PC-9 (cell line): ENCODE results near the gene IL9R. TPM values are rescaled to one million over a fixed set of nuclear protein-coding genes. Genes with fewer than 3 reads are reported as not detected.
"Not testable (repeated sequence)": the region's sequence is repeated elsewhere in the genome, so short reads cannot be mapped to it uniquely, and the experiment has no call there.

Source experiments
- BruUV-seq: library from RNA; stranded (reverse); fragments of 400-500 nt; replicated peaks from 2 replicates; lab custom pipeline; 2021; lab: Mats Ljungman, UMichigan
- CTCF ChIA-PET: fragments of 300-600 bp; sonication (Branson Sonifier 250); formaldehyde crosslinking; loops from one replicate; lab custom pipeline; 2022; ENCODE audit warnings: antibody characterized with exemption; lab: Charles Lee
- POLR2A ChIA-PET: fragments of 300-600 bp; sonication (Branson Sonifier 250); formaldehyde crosslinking; loops from one replicate; lab custom pipeline; 2022; ENCODE audit warnings: antibody characterized with exemption; ENCODE audit not compliant: unreplicated experiment; lab: Charles Lee
- DNase-seq, 2 experiments: peaks; one replicate each; pipeline versions ENCODE4 v3.0.0 to v3.0.0-alpha.2; 2015 to 2022; ENCODE audit warnings: mixed read lengths in 1 of 2
- H2AFZ ChIP-seq: fragments of 200-600 bp; sonication (generic); 2 replicates; pipeline ENCODE4 v1.8.1; 2017; ENCODE audit warnings: antibody characterized with exemption
- H3F3A ChIP-seq: fragments of 200-600 bp; sonication (generic); 2 replicates; pipeline ENCODE4 v1.8.1; 2017; ENCODE audit warnings: antibody characterized with exemption, mild to moderate bottlenecking, low read depth; ENCODE audit not compliant: insufficient read depth
- H3K27ac ChIP-seq: fragments of 200-600 bp; sonication (generic); 2 replicates; pipeline ENCODE4 v1.6.1; 2016; ENCODE audit warnings: mixed run types
- H3K27me3 ChIP-seq: fragments of 200-600 bp; sonication (generic); 2 replicates; pipeline ENCODE4 v1.6.1; 2016; ENCODE audit warnings: low read depth, mixed run types; ENCODE audit not compliant: insufficient read depth
- H3K36me3 ChIP-seq: fragments of 200-600 bp; sonication (generic); 2 replicates; pipeline ENCODE4 v1.6.1; 2016; ENCODE audit warnings: low read depth, mixed run types
- H3K4me1 ChIP-seq: fragments of 200-600 bp; sonication (generic); replicated peaks from 2 replicates; pipeline ENCODE4 v1.6.1; 2016; ENCODE audit warnings: mixed run types; ENCODE audit not compliant: insufficient read depth
- H3K4me2 ChIP-seq: fragments of 200-600 bp; sonication (generic); 2 replicates; pipeline ENCODE4 v1.6.1; 2017; ENCODE audit warnings: mixed run types
- H3K4me3 ChIP-seq: fragments of 200-600 bp; sonication (generic); 2 replicates; pipeline ENCODE4 v1.6.1; 2016; ENCODE audit warnings: mixed run types
- H3K79me2 ChIP-seq: fragments of 200-600 bp; sonication (generic); 2 replicates; pipeline ENCODE4 v1.6.1; 2017; ENCODE audit warnings: low read depth, mixed run types
- H3K9me2 ChIP-seq: fragments of 200-600 bp; sonication (generic); 2 replicates; pipeline ENCODE4 v1.8.1; 2017; ENCODE audit warnings: mild to moderate bottlenecking; ENCODE audit not compliant: insufficient read depth
- H3K9me3 ChIP-seq: fragments of 200-600 bp; sonication (generic); 2 replicates; pipeline ENCODE4 v1.8.1; 2016; ENCODE audit warnings: low read depth; ENCODE audit not compliant: insufficient read depth
- H4K20me1 ChIP-seq: fragments of 200-600 bp; sonication (generic); 2 replicates; pipeline ENCODE4 v1.8.1; 2017; ENCODE audit not compliant: insufficient read depth
- EZH2 ChIP-seq: fragments of 200-600 bp; sonication (generic); IDR thresholded peaks from 2 replicates; pipeline ENCODE4 v1.8.0; 2017; ENCODE audit warnings: antibody characterized with exemption, low read depth
- intact Hi-C: fragments of 100-400 bp; cut with micrococcal nuclease; formaldehyde crosslinking; loops from one replicate; pipeline ENCODE4 v1.10.0; 2022; ENCODE audit not compliant: unreplicated experiment
- total RNA-seq: library from RNA; stranded (reverse); gene quantifications from 2 replicates; pipeline ENCODE4 v1.2.3, GENCODE V29; 2021
- TF ChIP-seq, protein P1 (sequence below): fragments of 200-600 bp; sonication (generic); conservative IDR thresholded peaks from 2 replicates; pipeline ENCODE4 v1.6.1; 2017; ENCODE audit warnings: mixed run types, antibody characterized with exemption, mild to moderate bottlenecking, moderate library complexity

The IL9R gene
- total RNA-seq, 1 experiment from 2014 or later, result 2.4 TPM

DNA sequence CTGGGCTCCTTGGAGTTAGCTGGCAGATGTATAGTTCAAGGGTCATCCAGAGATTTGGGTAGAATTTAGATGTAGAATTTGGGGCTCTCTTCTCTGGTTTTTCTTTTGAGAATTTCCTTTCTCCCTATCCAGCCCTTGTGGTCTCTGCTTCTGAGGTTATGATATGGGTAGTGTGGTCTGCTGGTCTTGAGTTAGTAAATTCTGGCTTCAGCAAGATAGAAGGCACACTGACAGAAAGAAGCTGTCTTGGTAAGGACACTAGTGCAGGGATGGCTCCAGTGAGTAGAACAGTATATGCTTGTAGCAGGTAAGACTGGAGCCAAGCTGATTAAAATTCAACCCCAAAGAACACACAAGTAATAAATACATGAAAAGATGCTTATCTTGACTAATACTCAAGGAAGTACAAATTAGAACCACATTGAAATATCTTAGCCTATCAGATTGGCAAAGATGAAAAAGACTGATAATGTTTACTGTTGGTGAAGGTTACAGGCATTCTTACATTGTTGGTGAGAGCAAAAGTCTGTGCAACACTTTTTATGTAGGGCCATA is 2.1 kb upstream of the IL9R start:
- H3K27me3 ChIP-seq, result no peaks in the 10 kb centered on the region
- CTCF ChIA-PET, result no interaction called here

DNA sequence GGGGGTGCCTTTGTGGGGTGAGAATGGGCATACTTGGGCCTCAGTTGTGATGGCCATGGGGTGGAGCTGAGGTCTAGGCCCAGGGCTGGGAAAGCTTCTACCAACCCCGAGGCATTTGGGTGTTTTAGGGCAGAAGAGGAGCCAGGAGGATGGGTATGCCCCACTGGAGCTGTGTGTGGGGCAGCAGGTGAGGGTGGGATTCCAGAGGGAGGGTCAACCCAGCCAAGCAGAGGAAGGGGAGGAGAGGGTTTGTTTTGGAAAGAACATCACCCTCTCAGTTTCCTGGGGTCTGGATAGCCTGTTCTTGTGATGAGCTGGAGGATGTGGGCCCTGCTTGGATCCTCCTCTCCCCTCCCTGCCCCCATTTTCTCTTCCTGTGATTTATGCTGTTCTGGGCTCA is 620 bp downstream of the IL9R start:
- no TSS peak for BruUV-seq
- Histone ChIP-seq H3K27me3 (no peaks in the 10 kb centered on the region), H3K9me3 (no peaks in the 10 kb centered on the region), H3K36me3 (no peaks in the 10 kb centered on the region), H3K79me2 (no peaks in the 10 kb centered on the region), H3F3A (no peaks in the 10 kb centered on the region), H3K4me3 (no peak overlapping the region), H2AFZ (no peak overlapping the region), H3K4me2 (no peak overlapping the region), H3K9me2 (no peaks in the 10 kb centered on the region), H3K27ac (no peak overlapping the region), H3K4me1 (no peaks in the 10 kb centered on the region), H4K20me1 (no peaks in the 10 kb centered on the region)
- intact Hi-C loops, result no loop called here
- TF ChIP-seq, protein P1, sequence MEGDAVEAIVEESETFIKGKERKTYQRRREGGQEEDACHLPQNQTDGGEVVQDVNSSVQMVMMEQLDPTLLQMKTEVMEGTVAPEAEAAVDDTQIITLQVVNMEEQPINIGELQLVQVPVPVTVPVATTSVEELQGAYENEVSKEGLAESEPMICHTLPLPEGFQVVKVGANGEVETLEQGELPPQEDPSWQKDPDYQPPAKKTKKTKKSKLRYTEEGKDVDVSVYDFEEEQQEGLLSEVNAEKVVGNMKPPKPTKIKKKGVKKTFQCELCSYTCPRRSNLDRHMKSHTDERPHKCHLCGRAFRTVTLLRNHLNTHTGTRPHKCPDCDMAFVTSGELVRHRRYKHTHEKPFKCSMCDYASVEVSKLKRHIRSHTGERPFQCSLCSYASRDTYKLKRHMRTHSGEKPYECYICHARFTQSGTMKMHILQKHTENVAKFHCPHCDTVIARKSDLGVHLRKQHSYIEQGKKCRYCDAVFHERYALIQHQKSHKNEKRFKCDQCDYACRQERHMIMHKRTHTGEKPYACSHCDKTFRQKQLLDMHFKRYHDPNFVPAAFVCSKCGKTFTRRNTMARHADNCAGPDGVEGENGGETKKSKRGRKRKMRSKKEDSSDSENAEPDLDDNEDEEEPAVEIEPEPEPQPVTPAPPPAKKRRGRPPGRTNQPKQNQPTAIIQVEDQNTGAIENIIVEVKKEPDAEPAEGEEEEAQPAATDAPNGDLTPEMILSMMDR, result no peak
- no peak for TF ChIP-seq EZH2
- ChIA-PET CTCF (no interaction called here), POLR2A (no interaction called here)
- DNase-seq, result no peak

More for the DNA sequence above, 2.1 kb upstream of the IL9R start:
- no peak overlapping the region for H3K4me2 ChIP-seq
- no peak overlapping the region for H3K4me3 ChIP-seq
- no peak for DNase-seq
- H2AFZ ChIP-seq, result no peak overlapping the region
- no peaks in the 10 kb centered on the region for H4K20me1 ChIP-seq
- POLR2A ChIA-PET, result no interaction called here
- H3K9me3 ChIP-seq, result no peaks in the 10 kb centered on the region
- H3K79me2 ChIP-seq, result no peaks in the 10 kb centered on the region
- no peaks in the 10 kb centered on the region for H3F3A ChIP-seq
- H3K36me3 ChIP-seq, result no peaks in the 10 kb centered on the region
- TF ChIP-seq, protein P1, result no peak
- no peak for TF ChIP-seq EZH2
- intact Hi-C loops, result no loop called here
- H3K9me2 ChIP-seq, result no peaks in the 10 kb centered on the region
- no peaks in the 10 kb centered on the region for H3K4me1 ChIP-seq
- H3K27ac ChIP-seq, result no peak overlapping the region
- BruUV-seq, result no TSS peak

DNA sequence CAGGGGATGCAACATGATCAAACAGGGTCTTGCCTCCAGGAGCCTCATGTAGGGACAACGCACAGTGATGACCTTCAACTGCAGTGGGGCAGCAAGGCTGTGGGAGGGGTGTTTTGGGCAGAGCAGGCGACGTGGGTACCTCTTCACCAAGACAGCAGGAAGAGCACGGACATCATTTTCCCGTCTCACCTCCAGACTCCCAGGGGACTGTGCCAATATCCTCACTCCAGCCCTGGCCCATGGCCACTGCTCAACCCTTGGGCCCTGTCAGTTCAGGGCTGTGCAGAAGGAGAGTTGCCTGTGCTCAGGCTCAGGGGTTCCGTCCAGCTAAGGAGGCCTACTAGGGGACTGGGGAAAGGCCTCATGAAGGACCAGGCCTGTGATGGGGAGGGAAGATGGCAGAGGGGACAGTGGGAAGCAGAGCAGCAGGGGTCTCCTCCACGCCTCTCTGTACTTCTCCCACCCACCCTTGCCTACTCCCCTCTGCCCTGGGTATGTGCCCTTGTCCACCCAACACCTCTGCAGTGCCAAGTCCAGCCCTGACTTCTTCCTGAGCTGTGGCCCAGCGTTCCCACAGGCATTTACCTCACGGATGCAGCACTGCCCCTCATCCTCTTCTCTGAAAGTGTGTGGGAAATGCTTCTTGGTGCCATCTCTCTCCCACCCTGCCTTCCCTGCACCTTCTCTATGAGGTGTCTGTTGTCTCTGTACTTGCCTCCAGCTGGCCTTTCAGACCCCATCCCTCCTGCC is 1.4 kb downstream of the IL9R start:
- no peaks in the 10 kb centered on the region for H3F3A ChIP-seq
- no peak overlapping the region for H3K4me3 ChIP-seq
- H3K9me2 ChIP-seq, result no peaks in the 10 kb centered on the region
- no TSS peak for BruUV-seq
- no peaks in the 10 kb centered on the region for H3K36me3 ChIP-seq
- H3K4me1 ChIP-seq, result no peaks in the 10 kb centered on the region
- intact Hi-C loops, result no loop called here
- POLR2A ChIA-PET, result no interaction called here
- H4K20me1 ChIP-seq, result no peaks in the 10 kb centered on the region
- no peaks in the 10 kb centered on the region for H3K27me3 ChIP-seq
- H3K4me2 ChIP-seq, result no peak overlapping the region
- no peak for TF ChIP-seq EZH2
- TF ChIP-seq, protein P1, result no peak
- DNase-seq, result no peak
- no peak overlapping the region for H3K27ac ChIP-seq
- H3K79me2 ChIP-seq, result no peaks in the 10 kb centered on the region
- H2AFZ ChIP-seq, result no peak overlapping the region
- CTCF ChIA-PET, result no interaction called here
- no peaks in the 10 kb centered on the region for H3K9me3 ChIP-seq

DNA sequence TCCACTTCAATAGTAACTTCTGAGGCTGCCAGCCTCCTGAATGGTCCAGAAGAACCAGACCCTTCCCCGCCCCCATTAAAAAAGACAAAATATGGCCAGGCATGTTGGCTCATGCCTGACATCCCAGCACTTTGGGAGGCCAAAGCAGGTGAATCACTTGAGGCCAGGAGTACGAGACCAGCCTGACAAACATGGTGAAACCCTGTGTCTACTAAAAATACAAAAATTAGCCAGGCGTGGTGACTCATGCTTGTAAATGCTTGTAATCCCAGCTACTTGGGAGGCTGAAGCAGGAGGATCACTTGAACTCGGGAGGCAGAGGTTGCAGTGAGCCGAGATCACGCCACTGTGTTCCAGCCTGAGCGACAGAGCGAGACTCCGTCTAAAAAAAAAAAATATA is 2.3 kb downstream of the IL9R start:
- H3K4me2 ChIP-seq, H3F3A ChIP-seq, H3K9me3 ChIP-seq, H2AFZ ChIP-seq, CTCF ChIA-PET, POLR2A ChIA-PET, intact Hi-C loops, H3K27me3 ChIP-seq, H3K36me3 ChIP-seq, BruUV-seq, H3K9me2 ChIP-seq, H3K4me3 ChIP-seq, H3K27ac ChIP-seq, H3K4me1 ChIP-seq, H3K79me2 ChIP-seq, DNase-seq, H4K20me1 ChIP-seq: not testable (repeated sequence)
